ENCODE measurements around the gene CDC20B.

DNA sequence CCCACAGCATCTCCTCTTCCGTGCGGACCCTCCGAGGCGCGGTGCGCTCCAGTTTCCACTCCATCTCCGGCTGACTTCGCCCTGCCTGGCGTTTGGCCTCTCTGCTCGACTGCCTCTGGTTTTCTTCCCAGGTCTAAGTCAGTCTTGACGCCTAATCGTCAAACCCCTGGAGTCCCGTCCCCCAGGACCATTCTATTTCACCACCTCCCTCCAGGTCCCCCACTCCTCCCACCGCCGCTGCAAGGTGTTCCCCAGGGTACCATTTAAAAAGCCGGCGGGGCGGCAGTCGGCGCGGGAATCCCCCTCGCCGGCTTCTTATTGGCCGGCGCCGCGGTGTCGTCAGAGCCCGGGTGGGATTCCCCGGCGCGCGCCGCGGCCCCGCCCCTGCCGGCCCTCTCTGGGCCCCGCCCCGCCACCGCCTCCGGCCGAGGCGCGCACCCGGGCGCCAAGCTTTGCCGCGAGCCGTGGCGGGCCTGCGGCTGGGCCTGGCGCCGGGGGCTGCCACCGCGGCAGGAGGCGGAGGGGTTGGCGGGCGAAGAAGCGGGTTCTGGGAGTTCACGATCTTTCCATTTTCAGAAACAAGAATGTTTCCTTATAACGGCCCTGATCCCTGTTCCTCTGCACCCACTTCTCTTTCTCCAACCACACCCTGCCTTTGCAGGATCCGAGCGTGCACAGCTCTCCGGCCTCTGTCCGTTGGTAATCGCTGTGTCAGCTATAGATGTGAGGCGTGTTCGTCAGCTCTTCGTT lies at the start of gene CDC20B:
- TF ChIP-seq, protein P1, sequence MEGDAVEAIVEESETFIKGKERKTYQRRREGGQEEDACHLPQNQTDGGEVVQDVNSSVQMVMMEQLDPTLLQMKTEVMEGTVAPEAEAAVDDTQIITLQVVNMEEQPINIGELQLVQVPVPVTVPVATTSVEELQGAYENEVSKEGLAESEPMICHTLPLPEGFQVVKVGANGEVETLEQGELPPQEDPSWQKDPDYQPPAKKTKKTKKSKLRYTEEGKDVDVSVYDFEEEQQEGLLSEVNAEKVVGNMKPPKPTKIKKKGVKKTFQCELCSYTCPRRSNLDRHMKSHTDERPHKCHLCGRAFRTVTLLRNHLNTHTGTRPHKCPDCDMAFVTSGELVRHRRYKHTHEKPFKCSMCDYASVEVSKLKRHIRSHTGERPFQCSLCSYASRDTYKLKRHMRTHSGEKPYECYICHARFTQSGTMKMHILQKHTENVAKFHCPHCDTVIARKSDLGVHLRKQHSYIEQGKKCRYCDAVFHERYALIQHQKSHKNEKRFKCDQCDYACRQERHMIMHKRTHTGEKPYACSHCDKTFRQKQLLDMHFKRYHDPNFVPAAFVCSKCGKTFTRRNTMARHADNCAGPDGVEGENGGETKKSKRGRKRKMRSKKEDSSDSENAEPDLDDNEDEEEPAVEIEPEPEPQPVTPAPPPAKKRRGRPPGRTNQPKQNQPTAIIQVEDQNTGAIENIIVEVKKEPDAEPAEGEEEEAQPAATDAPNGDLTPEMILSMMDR (conservative IDR thresholded peaks at IDR 0.05; ENCODE audit: low read depth in 2 of 2) = no peak
- TF ChIP-seq, protein P2, sequence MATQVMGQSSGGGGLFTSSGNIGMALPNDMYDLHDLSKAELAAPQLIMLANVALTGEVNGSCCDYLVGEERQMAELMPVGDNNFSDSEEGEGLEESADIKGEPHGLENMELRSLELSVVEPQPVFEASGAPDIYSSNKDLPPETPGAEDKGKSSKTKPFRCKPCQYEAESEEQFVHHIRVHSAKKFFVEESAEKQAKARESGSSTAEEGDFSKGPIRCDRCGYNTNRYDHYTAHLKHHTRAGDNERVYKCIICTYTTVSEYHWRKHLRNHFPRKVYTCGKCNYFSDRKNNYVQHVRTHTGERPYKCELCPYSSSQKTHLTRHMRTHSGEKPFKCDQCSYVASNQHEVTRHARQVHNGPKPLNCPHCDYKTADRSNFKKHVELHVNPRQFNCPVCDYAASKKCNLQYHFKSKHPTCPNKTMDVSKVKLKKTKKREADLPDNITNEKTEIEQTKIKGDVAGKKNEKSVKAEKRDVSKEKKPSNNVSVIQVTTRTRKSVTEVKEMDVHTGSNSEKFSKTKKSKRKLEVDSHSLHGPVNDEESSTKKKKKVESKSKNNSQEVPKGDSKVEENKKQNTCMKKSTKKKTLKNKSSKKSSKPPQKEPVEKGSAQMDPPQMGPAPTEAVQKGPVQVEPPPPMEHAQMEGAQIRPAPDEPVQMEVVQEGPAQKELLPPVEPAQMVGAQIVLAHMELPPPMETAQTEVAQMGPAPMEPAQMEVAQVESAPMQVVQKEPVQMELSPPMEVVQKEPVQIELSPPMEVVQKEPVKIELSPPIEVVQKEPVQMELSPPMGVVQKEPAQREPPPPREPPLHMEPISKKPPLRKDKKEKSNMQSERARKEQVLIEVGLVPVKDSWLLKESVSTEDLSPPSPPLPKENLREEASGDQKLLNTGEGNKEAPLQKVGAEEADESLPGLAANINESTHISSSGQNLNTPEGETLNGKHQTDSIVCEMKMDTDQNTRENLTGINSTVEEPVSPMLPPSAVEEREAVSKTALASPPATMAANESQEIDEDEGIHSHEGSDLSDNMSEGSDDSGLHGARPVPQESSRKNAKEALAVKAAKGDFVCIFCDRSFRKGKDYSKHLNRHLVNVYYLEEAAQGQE (IDR thresholded peaks at IDR 0.05; ENCODE audit: unreplicated experiment) = no peak
- no peak for TF ChIP-seq POLR2AphosphoS5 (IDR thresholded peaks at IDR 0.05; ENCODE audit: low read depth)
